Measurements from ENCODE around the gene CHIA. TPM values are rescaled to one million over a fixed set of nuclear protein-coding genes. Genes with fewer than 3 reads are reported as not detected.

CHIA gene
- total and polyA plus RNA-seq, 2 of the 8 experiments (the other 6 are each of a cell fraction or from before 2014, with no cell fraction given) = not detected

GRCh38 chr1:111280267-111280666 lies 10.4 kb upstream of the CHIA start:
- no peak overlapping the region for H2BK120ac ChIP-seq (replicated peaks; ENCODE audit: low read depth, low read length)
- DNase-seq (ENCODE audit: low read depth in 1 of 2, low spot score in 2 of 2) = no peak
- no peak overlapping the region for H3K9ac ChIP-seq (replicated peaks in 1 of 4; ENCODE audit: extremely low read depth in 1 of 4, low read depth in 3 of 4, low read length in 3 of 4)
- no peak overlapping the region for H3K18ac ChIP-seq (ENCODE audit: extremely low read depth, low read length)
- no peaks in the 10 kb centered on the region for H3K36me3 ChIP-seq (ENCODE audit: control insufficient read depth in 2 of 4, insufficient read depth in 4 of 4, low read length in 3 of 4)
- H2BK5ac ChIP-seq (ENCODE audit: low read depth, low read length) = no peak overlapping the region
- H3K27me3 ChIP-seq (replicated peaks in 1 of 4; ENCODE audit: control insufficient read depth in 3 of 4, extremely low read depth in 1 of 4, insufficient read depth in 3 of 4, low read length in 3 of 4) = no peaks in the 10 kb centered on the region
- no peak for FAIRE-seq
- ChIA-PET CTCF (ENCODE audit: partially characterized antibody) (interaction anchor here (1.1 kb wide), 1 partner anchor 28 kb away, joined by 3 read pairs; no protein-coding TSS in a partner anchor), POLR2A (ENCODE audit: partially characterized antibody) (no interaction called here)
- H3K23ac ChIP-seq (ENCODE audit: insufficient read length) = no peak overlapping the region
- H4K91ac ChIP-seq (replicated peaks; ENCODE audit: insufficient read length, low read length) = no peak overlapping the region
- H3K79me1 ChIP-seq (ENCODE audit: low read depth, low read length) = no peaks in the 10 kb centered on the region
- no peaks in the 10 kb centered on the region for H3K4me1 ChIP-seq (replicated peaks in 1 of 4; ENCODE audit: control insufficient read depth in 3 of 4, insufficient read depth in 4 of 4, low read length in 3 of 4)
- H3K23me2 ChIP-seq (ENCODE audit: low read depth, low read length) = no peaks in the 10 kb centered on the region
- no peak overlapping the region for H4K5ac ChIP-seq (ENCODE audit: insufficient read length, low read depth, low read length)
- H2BK15ac ChIP-seq (ENCODE audit: low read length) = no peak overlapping the region
- H3K4me3 ChIP-seq (ENCODE audit: extremely low read depth in 1 of 4, insufficient read depth in 2 of 4, low read depth in 3 of 4, low read length in 4 of 4) = no peak overlapping the region
- no peak overlapping the region for H3K4ac ChIP-seq (replicated peaks; ENCODE audit: insufficient read length, low read depth, low read length)
- H3K4me2 ChIP-seq (ENCODE audit: insufficient read depth in 1 of 2, low read depth in 2 of 2, low read length in 2 of 2) = no peak overlapping the region
- H4K20me1 ChIP-seq (replicated peaks in 1 of 2; ENCODE audit: control insufficient read depth in 1 of 2, insufficient read depth in 2 of 2, low read length in 2 of 2) = no peaks in the 10 kb centered on the region
- no peak overlapping the region for H2BK12ac ChIP-seq (ENCODE audit: low read depth, low read length)
- no peaks in the 10 kb centered on the region for H3K9me3 ChIP-seq (ENCODE audit: insufficient read depth in 2 of 2, low read depth in 1 of 2, low read length in 1 of 2)
- H3K56ac ChIP-seq (replicated peaks; ENCODE audit: insufficient read length, low read depth, low read length) = no peak overlapping the region
- no peaks in the 10 kb centered on the region for H3K79me2 ChIP-seq (ENCODE audit: control insufficient read depth in 1 of 2, insufficient read depth in 2 of 2, low read length in 2 of 2)
- no peak overlapping the region for H2AK5ac ChIP-seq (ENCODE audit: low read depth, low read length)
- H2AFZ ChIP-seq (ENCODE audit: low read length) = no peak overlapping the region
- no peak overlapping the region for H3K14ac ChIP-seq (ENCODE audit: insufficient read length)
- no peak overlapping the region for H4K8ac ChIP-seq (ENCODE audit: extremely low read depth, insufficient read depth, low read length)
- H2BK20ac ChIP-seq (ENCODE audit: low read length) = no peak overlapping the region
- H3K27ac ChIP-seq (ENCODE audit: low read depth, low read length) = no peak overlapping the region
- TF ChIP-seq YY1 (IDR thresholded peaks at IDR 0.05; ENCODE audit: low read depth, low read length) (no peak), HDAC6 (IDR thresholded peaks at IDR 0.05; ENCODE audit: low read depth, low read length) (no peak), ZNF274 (IDR thresholded peaks at IDR 0.05; ENCODE audit: borderline replicate concordance, extremely low read depth, low read length) (no peak), KDM1A (IDR thresholded peaks at IDR 0.05; ENCODE audit: borderline replicate concordance, low read length) (no peak), TCF12 (IDR thresholded peaks at IDR 0.05; ENCODE audit: low read depth, low read length) (no peak), TAF1 (IDR thresholded peaks at IDR 0.05; ENCODE audit: low read depth, low read length) (no peak), E2F6 (IDR thresholded peaks at IDR 0.05) (no peak), CHD2 (IDR thresholded peaks at IDR 0.05; ENCODE audit: low read length) (no peak), POLR2A (IDR thresholded peaks at IDR 0.05; ENCODE audit: control extremely low read depth in 1 of 2, low read depth in 2 of 2, low read length in 2 of 2) (no peak), RFX5 (IDR thresholded peaks at IDR 0.05; ENCODE audit: borderline replicate concordance, low read depth, low read length) (no peak), KDM4A (IDR thresholded peaks at IDR 0.05; ENCODE audit: low read depth, low read length, severe bottlenecking) (no peak), SIX5 (IDR thresholded peaks at IDR 0.05; ENCODE audit: low read depth, low read length) (no peak), SIRT6 (IDR thresholded peaks at IDR 0.05; ENCODE audit: low read length) (no peak), EGR1 (IDR thresholded peaks at IDR 0.05; ENCODE audit: borderline replicate concordance, low read depth, low read length) (no peak), ATF2 (IDR thresholded peaks at IDR 0.05; ENCODE audit: low read length) (no peak)
